ENCODE measurements around the gene CFAP251. TPM values are rescaled to one million over a fixed set of nuclear protein-coding genes. Genes with fewer than 3 reads are reported as not detected.

Gene CFAP251
- total and polyA plus RNA-seq, 2 experiments from 2014 or later: 3.0 to 3.7 TPM

- no peaks in the 10 kb centered on the region for H3K9me2 ChIP-seq (replicated peaks; ENCODE audit: insufficient read depth)
- TF ChIP-seq EZH2 (IDR thresholded peaks at IDR 0.05; ENCODE audit: borderline replicate concordance) (no peak), EZH2phosphoT487 (IDR thresholded peaks at IDR 0.05; ENCODE audit: low read depth, severe bottlenecking, unreplicated experiment) (no peak), CTCF (IDR thresholded peaks at IDR 0.05; ENCODE audit: poor library complexity) (no peak)
- H3K27ac ChIP-seq: peak overlapping the region; percentile 74
- DNase-seq (ENCODE audit: low spot score): peak; percentile 86
- H4K20me1 ChIP-seq (ENCODE audit: insufficient read depth, poor library complexity, severe bottlenecking): no peaks in the 10 kb centered on the region
- no peaks in the 10 kb centered on the region for H3K79me2 ChIP-seq
- WGBS (ENCODE audit: low lambda C conversion rate, missing lambda C conversion rate): 50% methylated on average over 5 of the region's 5 CpGs
- no peak overlapping the region for H3K4me2 ChIP-seq
- peaks cover 7% of the 10 kb centered on the region for H3K4me1 ChIP-seq (ENCODE audit: insufficient read depth)
- no peaks in the 10 kb centered on the region for H3K9me3 ChIP-seq (ENCODE audit: low read depth)
- H2AFZ ChIP-seq: no peak overlapping the region
- H3K27me3 ChIP-seq: no peaks in the 10 kb centered on the region
- no peak overlapping the region for H3K4me3 ChIP-seq
- H3K36me3 ChIP-seq (replicated peaks; ENCODE audit: insufficient read depth, low read depth): no peaks in the 10 kb centered on the region
Observed at GRCh38 chr12:121872546-121873215, 45.7 kb upstream of the CFAP251 start.

GRCh38 chr12:121873216-121873569, 45.2 kb upstream of the CFAP251 start:
- H4K20me1 ChIP-seq (ENCODE audit: insufficient read depth, poor library complexity, severe bottlenecking): no peaks in the 10 kb centered on the region
- no peaks in the 10 kb centered on the region for H3K36me3 ChIP-seq (replicated peaks; ENCODE audit: insufficient read depth, low read depth)
- no peaks in the 10 kb centered on the region for H3K27me3 ChIP-seq
- 92% methylated on average over 6 of the region's 6 CpGs for WGBS (ENCODE audit: low lambda C conversion rate, missing lambda C conversion rate)
- DNase-seq (ENCODE audit: low spot score): no peak
- H3K4me2 ChIP-seq: no peak overlapping the region
- TF ChIP-seq EZH2phosphoT487 (IDR thresholded peaks at IDR 0.05; ENCODE audit: low read depth, severe bottlenecking, unreplicated experiment): no peak
- TF ChIP-seq CTCF (IDR thresholded peaks at IDR 0.05; ENCODE audit: poor library complexity): no peak
- no peak for TF ChIP-seq EZH2 (IDR thresholded peaks at IDR 0.05; ENCODE audit: borderline replicate concordance)
- peak overlapping the region; percentile 74 for H3K27ac ChIP-seq
- peaks cover 7% of the 10 kb centered on the region for H3K4me1 ChIP-seq (ENCODE audit: insufficient read depth)
- H2AFZ ChIP-seq: no peak overlapping the region
- no peak overlapping the region for H3K4me3 ChIP-seq
- H3K79me2 ChIP-seq: no peaks in the 10 kb centered on the region
- no peaks in the 10 kb centered on the region for H3K9me2 ChIP-seq (replicated peaks; ENCODE audit: insufficient read depth)
- no peaks in the 10 kb centered on the region for H3K9me3 ChIP-seq (ENCODE audit: low read depth)

- TF ChIP-seq EZH2phosphoT487 (IDR thresholded peaks at IDR 0.05; ENCODE audit: low read depth, severe bottlenecking, unreplicated experiment): no peak
- no peak for TF ChIP-seq CTCF (IDR thresholded peaks at IDR 0.05; ENCODE audit: poor library complexity)
- no peak for TF ChIP-seq EZH2 (IDR thresholded peaks at IDR 0.05; ENCODE audit: borderline replicate concordance)
- no peak for DNase-seq (ENCODE audit: low spot score)
- Histone ChIP-seq H3K27ac (no peak overlapping the region), H4K20me1 (ENCODE audit: insufficient read depth, poor library complexity, severe bottlenecking) (no peaks in the 10 kb centered on the region), H3K27me3 (no peaks in the 10 kb centered on the region), H3K4me2 (no peak overlapping the region), H3K4me3 (no peak overlapping the region), H2AFZ (no peak overlapping the region), H3K4me1 (ENCODE audit: insufficient read depth) (peaks cover 7% of the 10 kb centered on the region), H3K9me2 (replicated peaks; ENCODE audit: insufficient read depth) (no peaks in the 10 kb centered on the region), H3K79me2 (no peaks in the 10 kb centered on the region), H3K9me3 (ENCODE audit: low read depth) (no peaks in the 10 kb centered on the region), H3K36me3 (replicated peaks; ENCODE audit: insufficient read depth, low read depth) (no peaks in the 10 kb centered on the region)
- WGBS (ENCODE audit: low lambda C conversion rate, missing lambda C conversion rate): 96% methylated on average over 6 of the region's 6 CpGs
Observed at GRCh38 chr12:121874071-121874470, 44.3 kb upstream of the CFAP251 start.
